HEK293 (cell line): ENCODE data around the gene DNAAF5.

Experiments used
- CTCF ChIA-PET: fragments of 350-600 bp; formaldehyde crosslinking; extraction: SDS; loops from one replicate; lab custom pipeline; 2021; ENCODE audit warnings: antibody characterized with exemption; lab: Yijun Ruan, JAX
- POLR2A ChIA-PET: fragments of 300-600 bp; formaldehyde crosslinking; extraction: SDS; loops from one replicate; lab custom pipeline; 2020; ENCODE audit warnings: antibody characterized with exemption, inconsistent platforms; lab: Yijun Ruan, JAX
- H3K27ac ChIP-seq: fragments of 200-500 bp; sonication (Bioruptor generic); 2 replicates; pipeline ENCODE4 v1.5.1; 2014; ENCODE audit warnings: low read depth, low read length, control low read depth, inconsistent platforms; ENCODE audit errors: extremely low read depth
- H3K36me3 ChIP-seq, 2 experiments: fragments of 200-500 bp in 1 of 2; sonication (Bioruptor generic) in 1 of 2; 1 replicate in 1 of 2; 2 replicates in 1 of 2; pipeline ENCODE4 v1.5.1; 2014 to 2017; ENCODE audit warnings: inconsistent platforms in 2 of 2, low read length in 2 of 2; ENCODE audit not compliant: control insufficient read depth in 2 of 2, insufficient read depth in 1 of 2
- H3K4me1 ChIP-seq: fragments of 200-500 bp; sonication (Bioruptor generic); 2 replicates; pipeline ENCODE4 v1.5.1; 2014; ENCODE audit warnings: mild to moderate bottlenecking, low read length, inconsistent platforms; ENCODE audit not compliant: control insufficient read depth, insufficient read depth
- H3K4me3 ChIP-seq: 2 replicates; pipeline ENCODE4 v1.5.1; 2011; ENCODE audit warnings: low read depth, mild to moderate bottlenecking, control low read depth, low read length, moderate library complexity
- H3K9me3 ChIP-seq: fragments of 200-500 bp; sonication (Bioruptor generic); 2 replicates; pipeline ENCODE4 v1.5.1; 2014; ENCODE audit warnings: low read depth, low read length, inconsistent platforms; ENCODE audit not compliant: control insufficient read depth, insufficient read depth
- GLI4 ChIP-seq: fragments of 450-650 bp; formaldehyde crosslinking; IDR thresholded peaks from 2 replicates; pipeline ENCODE4 v1.5.1; 2016; ENCODE audit warnings: missing biosample characterization, missing genetic modification characterization
- GLIS1 ChIP-seq: fragments of 450-650 bp; formaldehyde crosslinking; IDR thresholded peaks from 2 replicates; pipeline ENCODE4 v1.5.1; 2016; ENCODE audit warnings: missing biosample characterization, missing genetic modification characterization
- IKZF3 ChIP-seq: fragments of 450-650 bp; IDR thresholded peaks from 2 replicates; pipeline ENCODE4 v1.5.0; 2018; ENCODE audit warnings: missing biosample characterization, mild to moderate bottlenecking, missing genetic modification characterization, moderate library complexity
- KLF1 ChIP-seq: fragments of 450-650 bp; formaldehyde crosslinking; IDR thresholded peaks from 2 replicates; pipeline ENCODE4 v1.5.1; 2016; ENCODE audit warnings: missing biosample characterization, missing genetic modification characterization
- KLF8 ChIP-seq: fragments of 450-650 bp; formaldehyde crosslinking; IDR thresholded peaks from 2 replicates; pipeline ENCODE4 v1.5.1; 2016; ENCODE audit warnings: missing biosample characterization, missing genetic modification characterization
- ZNF114 ChIP-seq: fragments of 450-650 bp; formaldehyde crosslinking; IDR thresholded peaks from 2 replicates; pipeline ENCODE4 v1.5.0; 2017; ENCODE audit warnings: missing biosample characterization, missing genetic modification characterization
- ZNF274 ChIP-seq, 2 experiments: fragments of 200-500 bp in 1 of 2; fragments of 450-650 bp in 1 of 2; sonication (Bioruptor generic) in 1 of 2; formaldehyde crosslinking in 1 of 2; IDR thresholded peaks; 2 replicates each; pipeline versions ENCODE4 v1.5.1 to v1.6.1; 2014 to 2016; ENCODE audit warnings: borderline replicate concordance in 1 of 2, inconsistent platforms in 1 of 2, low read length in 1 of 2, missing biosample characterization in 1 of 2, missing genetic modification characterization in 1 of 2
- ZNF324 ChIP-seq: fragments of 450-650 bp; formaldehyde crosslinking; IDR thresholded peaks from 2 replicates; pipeline ENCODE4 v1.5.1; 2016; ENCODE audit warnings: missing biosample characterization, missing genetic modification characterization
- ZNF335 ChIP-seq: fragments of 450-650 bp; formaldehyde crosslinking; conservative IDR thresholded peaks from 2 replicates; pipeline ENCODE4 v1.5.1; 2016; ENCODE audit warnings: missing biosample characterization, missing genetic modification characterization
- ZNF354C ChIP-seq: fragments of 450-650 bp; formaldehyde crosslinking; IDR thresholded peaks from 2 replicates; pipeline ENCODE4 v1.5.1; 2016; ENCODE audit warnings: missing biosample characterization, missing genetic modification characterization, low read depth, borderline replicate concordance
- ZNF37A ChIP-seq: fragments of 450-650 bp; IDR thresholded peaks from 2 replicates; pipeline ENCODE4 v1.5.1; 2018; ENCODE audit warnings: missing biosample characterization, missing genetic modification characterization
- ZNF548 ChIP-seq: fragments of 450-650 bp; formaldehyde crosslinking; IDR thresholded peaks from 2 replicates; pipeline ENCODE4 v1.5.1; 2016; ENCODE audit warnings: missing biosample characterization, missing genetic modification characterization
- ZNF621 ChIP-seq: fragments of 450-650 bp; formaldehyde crosslinking; IDR thresholded peaks from 2 replicates; pipeline ENCODE4 v1.5.1; 2017; ENCODE audit warnings: missing biosample characterization, missing genetic modification characterization
- ZNF768 ChIP-seq: fragments of 450-650 bp; formaldehyde crosslinking; IDR thresholded peaks from 2 replicates; pipeline ENCODE4 v1.5.1; 2018; ENCODE audit warnings: missing biosample characterization, mild to moderate bottlenecking, missing genetic modification characterization
- ZNF785 ChIP-seq: fragments of 450-650 bp; formaldehyde crosslinking; IDR thresholded peaks from 2 replicates; pipeline ENCODE4 v1.5.1; 2016; ENCODE audit warnings: missing biosample characterization, missing genetic modification characterization
- ZNF830 ChIP-seq: fragments of 450-650 bp; IDR thresholded peaks from 2 replicates; pipeline ENCODE4 v1.5.0; 2018; ENCODE audit warnings: missing biosample characterization, missing genetic modification characterization, low read depth, mild to moderate bottlenecking, moderate library complexity
- ZNF843 ChIP-seq: fragments of 450-650 bp; formaldehyde crosslinking; IDR thresholded peaks from 2 replicates; pipeline ENCODE4 v1.5.1; 2016; ENCODE audit warnings: missing biosample characterization, missing genetic modification characterization
- ZSCAN23 ChIP-seq: fragments of 450-650 bp; formaldehyde crosslinking; IDR thresholded peaks from 2 replicates; pipeline ENCODE4 v1.5.1; 2016; ENCODE audit warnings: missing biosample characterization, missing genetic modification characterization
- TF ChIP-seq, protein P1 (sequence below): fragments of 450-650 bp; formaldehyde crosslinking; IDR thresholded peaks from 2 replicates; pipeline ENCODE4 v1.5.1; 2016; ENCODE audit warnings: missing biosample characterization, missing genetic modification characterization
- TF ChIP-seq, protein P2 (sequence below): fragments of 450-650 bp; formaldehyde crosslinking; IDR thresholded peaks from 2 replicates; pipeline ENCODE4 v1.5.1; 2016; ENCODE audit warnings: missing biosample characterization, missing genetic modification characterization
- TF ChIP-seq, protein P3 (sequence below): fragments of 450-650 bp; formaldehyde crosslinking; IDR thresholded peaks from 2 replicates; pipeline ENCODE4 v1.5.1; 2017; ENCODE audit warnings: missing biosample characterization, missing genetic modification characterization
- TF ChIP-seq, protein P4 (sequence below): fragments of 450-650 bp; formaldehyde crosslinking; IDR thresholded peaks from 2 replicates; pipeline ENCODE4 v1.5.1; 2016; ENCODE audit warnings: missing biosample characterization, missing genetic modification characterization
- TF ChIP-seq, protein P5 (sequence below): fragments of 450-650 bp; IDR thresholded peaks from 2 replicates; pipeline ENCODE4 v1.5.1; 2018; ENCODE audit warnings: missing biosample characterization, missing genetic modification characterization
- TF ChIP-seq, protein P6 (sequence below): fragments of 450-650 bp; formaldehyde crosslinking; IDR thresholded peaks from 2 replicates; pipeline ENCODE4 v1.5.1; 2016; ENCODE audit warnings: missing biosample characterization, missing genetic modification characterization

DNAAF5 gene

DNA sequence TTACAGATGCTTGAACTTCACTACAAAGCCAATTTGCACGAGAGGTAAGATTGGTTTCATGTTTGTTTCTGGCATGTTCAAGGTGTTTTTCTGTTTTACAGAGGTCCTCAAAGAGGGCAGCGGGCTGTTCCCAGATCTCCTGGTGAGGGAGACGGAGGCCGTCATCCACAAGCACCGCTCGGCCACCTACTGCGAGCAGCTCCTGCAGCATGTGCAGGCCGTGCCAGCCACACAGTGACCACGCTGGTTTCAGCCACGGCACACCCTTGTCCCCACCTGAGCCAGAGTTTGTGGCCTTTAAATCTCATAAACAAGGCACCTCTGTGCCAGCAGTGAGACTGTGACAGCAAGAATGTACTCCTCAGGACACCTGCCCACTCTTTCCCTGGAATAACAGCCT is 58.9 kb downstream of the DNAAF5 start:
- peaks cover 7 to 57% of the 10 kb centered on the region in 2 experiments for H3K36me3 ChIP-seq
- POLR2A ChIA-PET: no interaction called here
- H3K9me3 ChIP-seq: no peaks in the 10 kb centered on the region
- H3K27ac ChIP-seq: no peak overlapping the region
- H3K4me1 ChIP-seq: no peaks in the 10 kb centered on the region
- CTCF ChIA-PET: interaction anchor here (1.0 to 2.1 kb wide), 3 partner anchors 13 to 51 kb away, joined by 3 to 4 read pairs (median 3); no protein-coding TSS in a partner anchor
- no peak overlapping the region for H3K4me3 ChIP-seq
- TF ChIP-seq ZNF830 (tag by site-specific recombination) (no peak), ZNF785 (no peak), ZNF324 (no peak), ZNF354C (tag by site-specific recombination) (no peak), ZNF768 (tag by site-specific recombination) (no peak), ZNF37A (tag by site-specific recombination) (no peak), ZSCAN23 (tag by site-specific recombination) (no peak), ZNF621 (no peak), ZNF335 (tag by site-specific recombination) (no peak)
- TF ChIP-seq, protein P1, sequence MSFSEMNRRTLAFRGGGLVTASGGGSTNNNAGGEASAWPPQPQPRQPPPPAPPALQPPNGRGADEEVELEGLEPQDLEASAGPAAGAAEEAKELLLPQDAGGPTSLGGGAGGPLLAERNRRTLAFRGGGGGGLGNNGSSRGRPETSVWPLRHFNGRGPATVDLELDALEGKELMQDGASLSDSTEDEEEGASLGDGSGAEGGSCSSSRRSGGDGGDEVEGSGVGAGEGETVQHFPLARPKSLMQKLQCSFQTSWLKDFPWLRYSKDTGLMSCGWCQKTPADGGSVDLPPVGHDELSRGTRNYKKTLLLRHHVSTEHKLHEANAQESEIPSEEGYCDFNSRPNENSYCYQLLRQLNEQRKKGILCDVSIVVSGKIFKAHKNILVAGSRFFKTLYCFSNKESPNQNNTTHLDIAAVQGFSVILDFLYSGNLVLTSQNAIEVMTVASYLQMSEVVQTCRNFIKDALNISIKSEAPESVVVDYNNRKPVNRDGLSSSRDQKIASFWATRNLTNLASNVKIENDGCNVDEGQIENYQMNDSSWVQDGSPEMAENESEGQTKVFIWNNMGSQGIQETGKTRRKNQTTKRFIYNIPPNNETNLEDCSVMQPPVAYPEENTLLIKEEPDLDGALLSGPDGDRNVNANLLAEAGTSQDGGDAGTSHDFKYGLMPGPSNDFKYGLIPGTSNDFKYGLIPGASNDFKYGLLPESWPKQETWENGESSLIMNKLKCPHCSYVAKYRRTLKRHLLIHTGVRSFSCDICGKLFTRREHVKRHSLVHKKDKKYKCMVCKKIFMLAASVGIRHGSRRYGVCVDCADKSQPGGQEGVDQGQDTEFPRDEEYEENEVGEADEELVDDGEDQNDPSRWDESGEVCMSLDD (tag by site-specific recombination): no peak

DNA sequence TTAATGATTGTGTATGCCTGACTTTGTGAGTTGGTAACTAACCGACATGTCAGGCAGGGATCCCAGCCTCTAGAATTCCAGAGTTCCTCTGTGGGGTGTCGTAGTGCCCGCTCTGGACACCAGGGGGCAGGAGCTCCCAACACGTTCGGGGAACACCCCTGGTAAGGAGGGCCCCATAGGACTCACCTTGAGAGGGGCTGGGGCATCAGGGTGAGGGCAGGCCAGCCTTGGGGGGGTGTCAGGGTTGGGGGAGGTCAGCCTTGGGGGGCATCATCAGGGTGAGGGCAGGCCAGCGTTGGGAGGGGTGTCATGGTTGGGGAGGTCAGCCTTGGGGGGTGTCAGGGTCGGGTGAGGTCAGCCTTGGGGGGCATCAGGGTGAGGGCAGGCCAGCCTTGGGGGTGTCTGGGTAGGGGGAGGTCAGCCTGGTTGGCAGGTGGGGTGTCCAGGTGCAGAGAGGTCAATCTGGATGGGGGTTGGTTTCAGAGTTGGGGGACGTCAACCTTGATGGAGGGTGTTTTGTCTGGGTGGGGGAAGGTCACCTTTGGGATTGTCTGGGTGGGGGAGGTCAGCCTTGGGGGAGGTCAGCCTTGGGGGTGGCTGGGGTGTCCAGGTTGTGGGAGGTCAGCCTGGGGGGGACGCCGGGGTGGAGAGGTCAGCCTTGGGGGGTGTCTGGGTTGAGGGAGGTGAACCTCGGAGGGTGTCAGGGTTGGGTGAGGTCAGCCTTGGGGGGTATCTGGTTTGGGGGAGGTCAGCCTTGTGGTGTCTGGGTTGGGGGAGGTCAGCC is 60.2 kb downstream of the DNAAF5 start:
- Histone ChIP-seq H3K36me3 (peaks cover 0 to 46% of the 10 kb centered on the region in 2 experiments), H3K27ac (no peak overlapping the region), H3K4me1 (no peaks in the 10 kb centered on the region), H3K4me3 (no peak overlapping the region), H3K9me3 (no peaks in the 10 kb centered on the region)
- CTCF ChIA-PET: interaction anchor here (0.6 to 3.3 kb wide), 7 partner anchors 12 to 189 kb away, joined by 3 to 24 read pairs (median 3); partner anchors contain the start of gene COX19
- POLR2A ChIA-PET: interaction anchor here (1.0 kb wide), 1 partner anchor 26 kb away, joined by 3 read pairs; no protein-coding TSS in a partner anchor
- TF ChIP-seq, protein P2, sequence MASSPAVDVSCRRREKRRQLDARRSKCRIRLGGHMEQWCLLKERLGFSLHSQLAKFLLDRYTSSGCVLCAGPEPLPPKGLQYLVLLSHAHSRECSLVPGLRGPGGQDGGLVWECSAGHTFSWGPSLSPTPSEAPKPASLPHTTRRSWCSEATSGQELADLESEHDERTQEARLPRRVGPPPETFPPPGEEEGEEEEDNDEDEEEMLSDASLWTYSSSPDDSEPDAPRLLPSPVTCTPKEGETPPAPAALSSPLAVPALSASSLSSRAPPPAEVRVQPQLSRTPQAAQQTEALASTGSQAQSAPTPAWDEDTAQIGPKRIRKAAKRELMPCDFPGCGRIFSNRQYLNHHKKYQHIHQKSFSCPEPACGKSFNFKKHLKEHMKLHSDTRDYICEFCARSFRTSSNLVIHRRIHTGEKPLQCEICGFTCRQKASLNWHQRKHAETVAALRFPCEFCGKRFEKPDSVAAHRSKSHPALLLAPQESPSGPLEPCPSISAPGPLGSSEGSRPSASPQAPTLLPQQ (tag by site-specific recombination): no peak
- TF ChIP-seq, protein P3, sequence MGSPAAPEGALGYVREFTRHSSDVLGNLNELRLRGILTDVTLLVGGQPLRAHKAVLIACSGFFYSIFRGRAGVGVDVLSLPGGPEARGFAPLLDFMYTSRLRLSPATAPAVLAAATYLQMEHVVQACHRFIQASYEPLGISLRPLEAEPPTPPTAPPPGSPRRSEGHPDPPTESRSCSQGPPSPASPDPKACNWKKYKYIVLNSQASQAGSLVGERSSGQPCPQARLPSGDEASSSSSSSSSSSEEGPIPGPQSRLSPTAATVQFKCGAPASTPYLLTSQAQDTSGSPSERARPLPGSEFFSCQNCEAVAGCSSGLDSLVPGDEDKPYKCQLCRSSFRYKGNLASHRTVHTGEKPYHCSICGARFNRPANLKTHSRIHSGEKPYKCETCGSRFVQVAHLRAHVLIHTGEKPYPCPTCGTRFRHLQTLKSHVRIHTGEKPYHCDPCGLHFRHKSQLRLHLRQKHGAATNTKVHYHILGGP: no peak
- TF ChIP-seq, protein P4, sequence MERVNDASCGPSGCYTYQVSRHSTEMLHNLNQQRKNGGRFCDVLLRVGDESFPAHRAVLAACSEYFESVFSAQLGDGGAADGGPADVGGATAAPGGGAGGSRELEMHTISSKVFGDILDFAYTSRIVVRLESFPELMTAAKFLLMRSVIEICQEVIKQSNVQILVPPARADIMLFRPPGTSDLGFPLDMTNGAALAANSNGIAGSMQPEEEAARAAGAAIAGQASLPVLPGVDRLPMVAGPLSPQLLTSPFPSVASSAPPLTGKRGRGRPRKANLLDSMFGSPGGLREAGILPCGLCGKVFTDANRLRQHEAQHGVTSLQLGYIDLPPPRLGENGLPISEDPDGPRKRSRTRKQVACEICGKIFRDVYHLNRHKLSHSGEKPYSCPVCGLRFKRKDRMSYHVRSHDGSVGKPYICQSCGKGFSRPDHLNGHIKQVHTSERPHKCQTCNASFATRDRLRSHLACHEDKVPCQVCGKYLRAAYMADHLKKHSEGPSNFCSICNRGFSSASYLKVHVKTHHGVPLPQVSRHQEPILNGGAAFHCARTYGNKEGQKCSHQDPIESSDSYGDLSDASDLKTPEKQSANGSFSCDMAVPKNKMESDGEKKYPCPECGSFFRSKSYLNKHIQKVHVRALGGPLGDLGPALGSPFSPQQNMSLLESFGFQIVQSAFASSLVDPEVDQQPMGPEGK (tag by site-specific recombination): peak; percentile 75
- no peak for TF ChIP-seq KLF8 (tag by site-specific recombination)
- peak; percentile 79 for TF ChIP-seq GLIS1 (tag by site-specific recombination)
- TF ChIP-seq ZNF114: no peak
- no peak for TF ChIP-seq GLI4
- TF ChIP-seq, protein P5, sequence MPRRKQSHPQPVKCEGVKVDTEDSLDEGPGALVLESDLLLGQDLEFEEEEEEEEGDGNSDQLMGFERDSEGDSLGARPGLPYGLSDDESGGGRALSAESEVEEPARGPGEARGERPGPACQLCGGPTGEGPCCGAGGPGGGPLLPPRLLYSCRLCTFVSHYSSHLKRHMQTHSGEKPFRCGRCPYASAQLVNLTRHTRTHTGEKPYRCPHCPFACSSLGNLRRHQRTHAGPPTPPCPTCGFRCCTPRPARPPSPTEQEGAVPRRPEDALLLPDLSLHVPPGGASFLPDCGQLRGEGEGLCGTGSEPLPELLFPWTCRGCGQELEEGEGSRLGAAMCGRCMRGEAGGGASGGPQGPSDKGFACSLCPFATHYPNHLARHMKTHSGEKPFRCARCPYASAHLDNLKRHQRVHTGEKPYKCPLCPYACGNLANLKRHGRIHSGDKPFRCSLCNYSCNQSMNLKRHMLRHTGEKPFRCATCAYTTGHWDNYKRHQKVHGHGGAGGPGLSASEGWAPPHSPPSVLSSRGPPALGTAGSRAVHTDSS (tag by site-specific recombination): no peak
- TF ChIP-seq ZNF274 (IDR thresholded peaks at IDR 0.05; ENCODE audit: low read length): no peak
- TF ChIP-seq ZNF274 (tag by site-specific recombination; IDR thresholded peaks at IDR 0.05; ENCODE audit: borderline replicate concordance): no peak
- TF ChIP-seq KLF1 (tag by site-specific recombination): no peak
- TF ChIP-seq, protein P6, sequence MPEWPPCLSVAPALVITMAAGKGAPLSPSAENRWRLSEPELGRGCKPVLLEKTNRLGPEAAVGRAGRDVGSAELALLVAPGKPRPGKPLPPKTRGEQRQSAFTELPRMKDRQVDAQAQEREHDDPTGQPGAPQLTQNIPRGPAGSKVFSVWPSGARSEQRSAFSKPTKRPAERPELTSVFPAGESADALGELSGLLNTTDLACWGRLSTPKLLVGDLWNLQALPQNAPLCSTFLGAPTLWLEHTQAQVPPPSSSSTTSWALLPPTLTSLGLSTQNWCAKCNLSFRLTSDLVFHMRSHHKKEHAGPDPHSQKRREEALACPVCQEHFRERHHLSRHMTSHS (tag by site-specific recombination): no peak
- no peak for TF ChIP-seq ZNF548 (tag by site-specific recombination)
- no peak for TF ChIP-seq ZNF843
- TF ChIP-seq IKZF3 (tag by site-specific recombination): no peak
